Measurements from ENCODE around the gene C1QTNF3.
"Not testable (repeated sequence)": the region's sequence is repeated elsewhere in the genome, so short reads cannot be mapped to it uniquely, and the experiment has no call there.

The C1QTNF3 gene

GRCh38 chr5:34014626-34015025, 28.4 kb downstream of the C1QTNF3 start:
- H3K27me3 ChIP-seq (replicated peaks; ENCODE audit: control insufficient read depth, insufficient read depth, low read length, poor library complexity, severe bottlenecking), result no peaks in the 10 kb centered on the region
- H3K27ac ChIP-seq (ENCODE audit: insufficient read depth, low read length, poor library complexity, severe bottlenecking), result no peak overlapping the region
- no peak overlapping the region for H3K4me3 ChIP-seq (ENCODE audit: insufficient read depth, low read depth, low read length, poor library complexity, severe bottlenecking)
- no peaks in the 10 kb centered on the region for H3K4me1 ChIP-seq (ENCODE audit: control insufficient read depth, insufficient read depth, low read length, poor library complexity, severe bottlenecking)
- peaks cover under 1% of the 10 kb centered on the region for H3K36me3 ChIP-seq (ENCODE audit: control insufficient read depth, insufficient read depth, low read length)
- no peak for DNase-seq
- H3K9me3 ChIP-seq (ENCODE audit: control insufficient read depth, low read length), result no peaks in the 10 kb centered on the region

GRCh38 chr5:34013547-34013946, 29.5 kb downstream of the C1QTNF3 start:
- Histone ChIP-seq H3K27ac (ENCODE audit: insufficient read depth, low read length, poor library complexity, severe bottlenecking) (no peak overlapping the region), H3K36me3 (ENCODE audit: control insufficient read depth, insufficient read depth, low read length) (no peaks in the 10 kb centered on the region)

GRCh38 chr5:34012791-34013190, 30.2 kb downstream of the C1QTNF3 start:
- H3K27ac ChIP-seq (ENCODE audit: insufficient read depth, low read length, poor library complexity, severe bottlenecking), result no peak overlapping the region
- no peak for DNase-seq
- H3K9me3 ChIP-seq (ENCODE audit: control insufficient read depth, low read length), result no peaks in the 10 kb centered on the region
- no peaks in the 10 kb centered on the region for H3K36me3 ChIP-seq (ENCODE audit: control insufficient read depth, insufficient read depth, low read length)
- no peak overlapping the region for H3K4me3 ChIP-seq (ENCODE audit: insufficient read depth, low read depth, low read length, poor library complexity, severe bottlenecking)
- peaks cover 9% of the 10 kb centered on the region for H3K4me1 ChIP-seq (ENCODE audit: control insufficient read depth, insufficient read depth, low read length, poor library complexity, severe bottlenecking)
- no peaks in the 10 kb centered on the region for H3K27me3 ChIP-seq (replicated peaks; ENCODE audit: control insufficient read depth, insufficient read depth, low read length, poor library complexity, severe bottlenecking)

More at GRCh38 chr5:34013547-34013946, 29.5 kb downstream of the C1QTNF3 start:
- Histone ChIP-seq H3K27me3 (replicated peaks; ENCODE audit: control insufficient read depth, insufficient read depth, low read length, poor library complexity, severe bottlenecking) (no peaks in the 10 kb centered on the region), H3K4me1 (ENCODE audit: control insufficient read depth, insufficient read depth, low read length, poor library complexity, severe bottlenecking) (peaks cover 7% of the 10 kb centered on the region), H3K9me3 (ENCODE audit: control insufficient read depth, low read length) (no peaks in the 10 kb centered on the region), H3K4me3 (ENCODE audit: insufficient read depth, low read depth, low read length, poor library complexity, severe bottlenecking) (no peak overlapping the region)
- DNase-seq, result no peak

- no peaks in the 10 kb centered on the region for H3K27me3 ChIP-seq (replicated peaks; ENCODE audit: control insufficient read depth, insufficient read depth, low read length, poor library complexity, severe bottlenecking)
- DNase-seq, result no peak
- H3K4me1 ChIP-seq (ENCODE audit: control insufficient read depth, insufficient read depth, low read length, poor library complexity, severe bottlenecking), result peaks cover 9% of the 10 kb centered on the region
- no peaks in the 10 kb centered on the region for H3K36me3 ChIP-seq (ENCODE audit: control insufficient read depth, insufficient read depth, low read length)
- H3K4me3 ChIP-seq (ENCODE audit: insufficient read depth, low read depth, low read length, poor library complexity, severe bottlenecking), result no peak overlapping the region
- H3K27ac ChIP-seq (ENCODE audit: insufficient read depth, low read length, poor library complexity, severe bottlenecking), result no peak overlapping the region
- no peaks in the 10 kb centered on the region for H3K9me3 ChIP-seq (ENCODE audit: control insufficient read depth, low read length)
These were observed 31.5 kb downstream of the C1QTNF3 start for GRCh38 chr5:34011536-34011935.

- not testable (repeated sequence) for H3K4me1 ChIP-seq (ENCODE audit: control insufficient read depth, insufficient read depth, low read length, poor library complexity, severe bottlenecking); H3K27ac ChIP-seq (ENCODE audit: insufficient read depth, low read length, poor library complexity, severe bottlenecking); H3K9me3 ChIP-seq (ENCODE audit: control insufficient read depth, low read length); H3K4me3 ChIP-seq (ENCODE audit: insufficient read depth, low read depth, low read length, poor library complexity, severe bottlenecking); DNase-seq; H3K27me3 ChIP-seq (replicated peaks; ENCODE audit: control insufficient read depth, insufficient read depth, low read length, poor library complexity, severe bottlenecking); H3K36me3 ChIP-seq (ENCODE audit: control insufficient read depth, insufficient read depth, low read length)
These were observed 32.9 kb downstream of the C1QTNF3 start for GRCh38 chr5:34010146-34010545.

GRCh38 chr5:34009610-34010009, 33.4 kb downstream of the C1QTNF3 start:
- DNase-seq, result no peak
- H3K27me3 ChIP-seq (replicated peaks; ENCODE audit: control insufficient read depth, insufficient read depth, low read length, poor library complexity, severe bottlenecking), result no peaks in the 10 kb centered on the region
- no peaks in the 10 kb centered on the region for H3K9me3 ChIP-seq (ENCODE audit: control insufficient read depth, low read length)
- no peak overlapping the region for H3K27ac ChIP-seq (ENCODE audit: insufficient read depth, low read length, poor library complexity, severe bottlenecking)
- no peaks in the 10 kb centered on the region for H3K36me3 ChIP-seq (ENCODE audit: control insufficient read depth, insufficient read depth, low read length)
- peaks cover 9% of the 10 kb centered on the region for H3K4me1 ChIP-seq (ENCODE audit: control insufficient read depth, insufficient read depth, low read length, poor library complexity, severe bottlenecking)
- H3K4me3 ChIP-seq (ENCODE audit: insufficient read depth, low read depth, low read length, poor library complexity, severe bottlenecking), result no peak overlapping the region

- Histone ChIP-seq H3K27me3 (replicated peaks; ENCODE audit: control insufficient read depth, insufficient read depth, low read length, poor library complexity, severe bottlenecking) (no peaks in the 10 kb centered on the region), H3K9me3 (ENCODE audit: control insufficient read depth, low read length) (no peaks in the 10 kb centered on the region), H3K4me1 (ENCODE audit: control insufficient read depth, insufficient read depth, low read length, poor library complexity, severe bottlenecking) (peaks cover 9% of the 10 kb centered on the region), H3K27ac (ENCODE audit: insufficient read depth, low read length, poor library complexity, severe bottlenecking) (peak overlapping the region; percentile 72), H3K4me3 (ENCODE audit: insufficient read depth, low read depth, low read length, poor library complexity, severe bottlenecking) (peak overlapping the region; percentile 86), H3K36me3 (ENCODE audit: control insufficient read depth, insufficient read depth, low read length) (no peaks in the 10 kb centered on the region)
- DNase-seq, result no peak
These were observed 34.2 kb downstream of the C1QTNF3 start for GRCh38 chr5:34008802-34009201.

GRCh38 chr5:34007621-34008600, 35.1 kb downstream of the C1QTNF3 start, which contains the start of gene AMACR:
Gene AMACR, minus strand, starts transcription at chr5:34008050. Its CDS starts 31 bp downstream, at chr5:34008019.
- Histone ChIP-seq H3K27ac (ENCODE audit: insufficient read depth, low read length, poor library complexity, severe bottlenecking) (peak within 1 kb of the TSS; percentile 72), H3K4me1 (ENCODE audit: control insufficient read depth, insufficient read depth, low read length, poor library complexity, severe bottlenecking) (peaks cover 9% of the 10 kb centered on the region), H3K9me3 (ENCODE audit: control insufficient read depth, low read length) (no peaks in the 10 kb centered on the region), H3K36me3 (ENCODE audit: control insufficient read depth, insufficient read depth, low read length) (no peaks in the 10 kb centered on the region), H3K4me3 (ENCODE audit: insufficient read depth, low read depth, low read length, poor library complexity, severe bottlenecking) (peak within 1 kb of the TSS; percentile 86), H3K27me3 (replicated peaks; ENCODE audit: control insufficient read depth, insufficient read depth, low read length, poor library complexity, severe bottlenecking) (no peaks in the 10 kb centered on the region)
- DNase-seq, result peak; percentile 63 to 88 (median 84)

GRCh38 chr5:34007201-34007620, 35.8 kb downstream of the C1QTNF3 start:
- Histone ChIP-seq H3K4me1 (ENCODE audit: control insufficient read depth, insufficient read depth, low read length, poor library complexity, severe bottlenecking) (peaks cover 9% of the 10 kb centered on the region), H3K9me3 (ENCODE audit: control insufficient read depth, low read length) (no peaks in the 10 kb centered on the region), H3K4me3 (ENCODE audit: insufficient read depth, low read depth, low read length, poor library complexity, severe bottlenecking) (peak overlapping the region; percentile 86), H3K27ac (ENCODE audit: insufficient read depth, low read length, poor library complexity, severe bottlenecking) (peak overlapping the region; percentile 72), H3K36me3 (ENCODE audit: control insufficient read depth, insufficient read depth, low read length) (no peaks in the 10 kb centered on the region), H3K27me3 (replicated peaks; ENCODE audit: control insufficient read depth, insufficient read depth, low read length, poor library complexity, severe bottlenecking) (no peaks in the 10 kb centered on the region)
- DNase-seq, result no peak

GRCh38 chr5:34005681-34006080, 37.3 kb downstream of the C1QTNF3 start:
- DNase-seq, result no peak
- no peaks in the 10 kb centered on the region for H3K9me3 ChIP-seq (ENCODE audit: control insufficient read depth, low read length)
- H3K27me3 ChIP-seq (replicated peaks; ENCODE audit: control insufficient read depth, insufficient read depth, low read length, poor library complexity, severe bottlenecking), result no peaks in the 10 kb centered on the region
- H3K36me3 ChIP-seq (ENCODE audit: control insufficient read depth, insufficient read depth, low read length), result no peaks in the 10 kb centered on the region
- no peak overlapping the region for H3K27ac ChIP-seq (ENCODE audit: insufficient read depth, low read length, poor library complexity, severe bottlenecking)
- peaks cover 9% of the 10 kb centered on the region for H3K4me1 ChIP-seq (ENCODE audit: control insufficient read depth, insufficient read depth, low read length, poor library complexity, severe bottlenecking)
- no peak overlapping the region for H3K4me3 ChIP-seq (ENCODE audit: insufficient read depth, low read depth, low read length, poor library complexity, severe bottlenecking)

Data from effector memory CD4-positive, alpha-beta T cell (primary cell).